ENCODE data around the gene LRIG3.

GRCh38 chr12:58884916-58885315 is 35.4 kb downstream of the LRIG3 start:
- TF ChIP-seq GATA1 (IDR thresholded peaks at IDR 0.05; ENCODE audit: low read depth, low read length) (no peak), POLR2A (IDR thresholded peaks at IDR 0.05; ENCODE audit: low read length) (no peak)

Measured in erythroblast (primary cell).